Caco-2 (cell line): ENCODE data around the gene BRAT1. TPM values are rescaled to one million over a fixed set of nuclear protein-coding genes. Genes with fewer than 3 reads are reported as not detected.

ENCODE experiments used
- BruUV-seq: library from RNA; stranded (reverse); fragments of 400-500 nt; replicated peaks from 2 replicates; lab custom pipeline; 2021; lab: Mats Ljungman, UMichigan
- CTCF ChIA-PET: fragments of 300-600 bp; sonication (Branson Sonifier 250); formaldehyde crosslinking; loops from one replicate; lab custom pipeline; 2022; ENCODE audit warnings: antibody characterized with exemption; lab: Charles Lee
- POLR2A ChIA-PET: fragments of 300-600 bp; sonication (Branson Sonifier 250); formaldehyde crosslinking; loops from one replicate; lab custom pipeline; 2022; ENCODE audit warnings: antibody characterized with exemption; lab: Charles Lee
- DNase-seq, 2 experiments: peaks; one replicate each; pipeline versions ENCODE4 v3.0.0 to v3.0.0-alpha.2; 2020 to 2022
- H3K27me3 ChIP-seq: replicated peaks from 2 replicates; pipeline ENCODE4 v1.6.0; 2011; ENCODE audit warnings: low read length; ENCODE audit not compliant: control insufficient read depth, insufficient read depth
- H3K36me3 ChIP-seq: 2 replicates; pipeline ENCODE4 v1.5.1; 2011; ENCODE audit warnings: low read length; ENCODE audit not compliant: control insufficient read depth, insufficient read depth
- H3K4me1 ChIP-seq: fragments of 250-450 bp; sonication (Bioruptor Pico); 2 replicates; pipeline ENCODE4 v1.5.1; 2020; ENCODE audit warnings: mild to moderate bottlenecking
- H3K4me3 ChIP-seq: 2 replicates; pipeline ENCODE4 v1.5.1; 2011; ENCODE audit warnings: low read depth, mild to moderate bottlenecking, control low read depth, low read length
- H3K9me3 ChIP-seq: fragments of 250-450 bp; sonication (Bioruptor Pico); 2 replicates; pipeline ENCODE4 v1.5.1; 2020; ENCODE audit warnings: mild to moderate bottlenecking, moderate library complexity
- H3K27ac Mint-ChIP-seq: one replicate; pipeline ENCODE4 v1.8.0; 2022; ENCODE audit warnings: mixed read lengths; ENCODE audit not compliant: unreplicated experiment
- H3K27me3 Mint-ChIP-seq: one replicate; pipeline ENCODE4 v1.8.0; 2022; ENCODE audit warnings: mixed read lengths; ENCODE audit not compliant: insufficient read depth, unreplicated experiment
- H3K36me3 Mint-ChIP-seq: one replicate; pipeline ENCODE4 v1.8.0; 2022; ENCODE audit warnings: mild to moderate bottlenecking, mixed read lengths; ENCODE audit not compliant: insufficient read depth, unreplicated experiment
- H3K4me1 Mint-ChIP-seq: one replicate; pipeline ENCODE4 v1.8.0; 2022; ENCODE audit warnings: low read depth, mixed read lengths; ENCODE audit not compliant: unreplicated experiment
- H3K4me3 Mint-ChIP-seq: one replicate; pipeline ENCODE4 v1.8.0; 2022; ENCODE audit warnings: mild to moderate bottlenecking, moderate library complexity, mixed read lengths; ENCODE audit not compliant: unreplicated experiment
- H3K9me3 Mint-ChIP-seq: one replicate; pipeline ENCODE4 v1.8.0; 2022; ENCODE audit warnings: mixed read lengths; ENCODE audit not compliant: unreplicated experiment
- CTCF ChIP-seq, 2 experiments: fragments of 200-600 bp in 1 of 2; IDR thresholded peaks; 1 replicate in 1 of 2; 2 replicates in 1 of 2; pipeline versions ENCODE4 v1.5.1 to v1.8.0; 2011 to 2022; ENCODE audit warnings: antibody characterized with exemption in 1 of 2, control low read depth in 1 of 2, inconsistent platforms in 1 of 2, low read depth in 1 of 2, low read length in 1 of 2, mild to moderate bottlenecking in 1 of 2, moderate library complexity in 1 of 2; ENCODE audit not compliant: insufficient read depth in 1 of 2, severe bottlenecking in 1 of 2, unreplicated experiment in 1 of 2
- intact Hi-C: fragments of 100-400 bp; cut with micrococcal nuclease; formaldehyde crosslinking; loops from one replicate; pipeline ENCODE4 v1.10.0; 2022; ENCODE audit not compliant: unreplicated experiment
- total RNA-seq: library from RNA; stranded (reverse); gene quantifications from 2 replicates; pipeline ENCODE4 v1.2.3, GENCODE V29; 2022

BRAT1 gene
- total RNA-seq, 1 experiment from 2014 or later: 33.5 TPM

DNA sequence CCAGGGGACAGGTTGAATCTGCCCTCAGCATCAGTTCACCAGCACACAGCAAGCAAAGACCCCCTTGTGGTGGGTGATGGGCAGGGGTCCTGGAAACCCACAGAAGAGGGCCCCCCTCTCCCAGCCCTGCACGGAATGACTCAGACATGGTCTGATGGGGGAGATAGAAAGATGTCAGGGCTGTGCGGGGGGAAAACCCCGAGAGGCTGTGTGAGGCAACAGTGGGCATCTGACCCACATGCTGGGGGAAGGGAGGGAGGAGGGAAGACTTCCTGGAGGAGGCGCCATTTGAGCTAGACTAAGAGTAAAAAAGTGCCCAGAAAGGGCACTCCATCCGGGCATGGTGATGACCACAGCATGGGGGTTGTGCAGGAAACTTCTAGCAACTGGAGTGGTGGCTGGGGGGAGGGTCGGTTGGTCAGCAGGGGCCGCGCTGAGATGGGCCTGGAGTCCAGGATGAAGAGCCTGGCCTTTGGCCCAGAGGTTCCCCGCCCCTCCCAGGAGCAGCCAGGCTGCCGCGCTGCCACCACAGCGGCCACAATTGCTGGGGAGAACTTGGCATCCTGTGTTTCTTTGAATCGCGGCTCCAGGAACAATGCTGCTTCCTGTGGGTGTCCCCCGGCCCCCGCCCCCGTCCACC, 33.3 kb downstream of the BRAT1 start:
- DNase-seq: no peak
- Mint-ChIP-seq H3K36me3 (peaks cover 14% of the 10 kb centered on the region), H3K4me1 (peaks cover 13% of the 10 kb centered on the region), H3K27ac (no peak overlapping the region), H3K27me3 (no peaks in the 10 kb centered on the region), H3K4me3 (peak overlapping the region; percentile 27), H3K9me3 (no peaks in the 10 kb centered on the region)
- intact Hi-C loops: no loop called here
- ChIA-PET CTCF (no interaction called here), POLR2A (no interaction called here)
- Histone ChIP-seq H3K4me3 (no peak overlapping the region), H3K9me3 (no peaks in the 10 kb centered on the region), H3K36me3 (no peaks in the 10 kb centered on the region), H3K27me3 (no peaks in the 10 kb centered on the region), H3K4me1 (peaks cover 62% of the 10 kb centered on the region)
- TF ChIP-seq CTCF (IDR thresholded peaks at IDR 0.05; ENCODE audit: insufficient read depth in 1 of 2, low read depth in 1 of 2, low read length in 1 of 2, severe bottlenecking in 1 of 2, unreplicated experiment in 1 of 2): no peak
- no TSS peak for BruUV-seq

DNA sequence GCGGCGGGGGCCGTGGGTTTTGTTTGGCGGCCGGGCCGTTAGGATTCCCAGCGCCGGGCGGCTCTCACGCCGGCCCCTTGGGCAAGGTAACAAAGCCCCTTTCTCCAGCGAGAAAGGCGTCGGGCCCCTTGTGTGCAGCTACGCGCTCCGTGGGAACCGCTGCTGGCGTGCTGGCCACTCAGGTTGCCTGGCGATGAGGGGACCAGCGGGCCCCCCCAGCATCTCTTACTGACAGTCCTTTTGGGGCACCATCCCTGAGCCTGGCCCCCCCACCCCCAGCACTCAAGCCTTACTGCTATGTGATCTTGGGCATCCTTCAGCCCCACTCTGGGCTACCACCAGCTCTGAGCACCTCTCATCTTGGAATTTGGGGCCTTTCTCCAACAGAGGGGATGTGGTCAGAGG, 34.0 kb downstream of the BRAT1 start:
- CTCF ChIA-PET: no interaction called here
- H3K4me1 ChIP-seq: peaks cover 55% of the 10 kb centered on the region
- H3K27ac Mint-ChIP-seq: no peak overlapping the region

GRCh38 chr7:2520761-2521290, 34.5 kb downstream of the BRAT1 start:
- Histone ChIP-seq H3K36me3 (no peaks in the 10 kb centered on the region), H3K4me1 (peaks cover 51% of the 10 kb centered on the region), H3K9me3 (no peaks in the 10 kb centered on the region), H3K4me3 (peak overlapping the region; percentile 56), H3K27me3 (no peaks in the 10 kb centered on the region)
- DNase-seq: no peak
- CTCF ChIA-PET: interaction anchor here (0.7 to 1.2 kb wide), 2 partner anchors 39 to 1108 kb away, joined by 3 to 6 read pairs; no protein-coding TSS in a partner anchor
- Mint-ChIP-seq H3K27ac (no peak overlapping the region), H3K27me3 (no peaks in the 10 kb centered on the region), H3K9me3 (no peaks in the 10 kb centered on the region), H3K36me3 (peaks cover 14% of the 10 kb centered on the region), H3K4me3 (peak overlapping the region; percentile 81), H3K4me1 (peaks cover 13% of the 10 kb centered on the region)
- POLR2A ChIA-PET: no interaction called here
- no TSS peak for BruUV-seq
- intact Hi-C loops: no loop called here
- no peak for TF ChIP-seq CTCF (IDR thresholded peaks at IDR 0.05; ENCODE audit: insufficient read depth in 1 of 2, low read depth in 1 of 2, low read length in 1 of 2, severe bottlenecking in 1 of 2, unreplicated experiment in 1 of 2)

More for the DNA sequence above, 34.0 kb downstream of the BRAT1 start:
- Histone ChIP-seq H3K4me3 (peak overlapping the region; percentile 3; the same call in 1 of the 2 replicates), H3K27me3 (no peaks in the 10 kb centered on the region), H3K9me3 (no peaks in the 10 kb centered on the region), H3K36me3 (no peaks in the 10 kb centered on the region)
- H3K9me3 Mint-ChIP-seq: no peaks in the 10 kb centered on the region
- H3K27me3 Mint-ChIP-seq: no peaks in the 10 kb centered on the region
- peaks cover 14% of the 10 kb centered on the region for H3K36me3 Mint-ChIP-seq
- DNase-seq: no peak
- peaks cover 13% of the 10 kb centered on the region for H3K4me1 Mint-ChIP-seq
- no peak for TF ChIP-seq CTCF (IDR thresholded peaks at IDR 0.05; ENCODE audit: insufficient read depth in 1 of 2, low read depth in 1 of 2, low read length in 1 of 2, severe bottlenecking in 1 of 2, unreplicated experiment in 1 of 2)
- POLR2A ChIA-PET: no interaction called here
- H3K4me3 Mint-ChIP-seq: peak overlapping the region; percentile 27
- no TSS peak for BruUV-seq
- intact Hi-C loops: no loop called here
